Measurements from ENCODE around the gene C2CD2L. TPM values are rescaled to one million over a fixed set of nuclear protein-coding genes. Genes with fewer than 3 reads are reported as not detected.

Gene C2CD2L
- total and polyA plus RNA-seq, 12 donors, result 6.1 to 13.7 (median 8.4) TPM

- H3K27ac ChIP-seq, result peak overlapping the region; percentile 82 to 95 (median 94)
- peak; percentile 79 to 85 for DNase-seq
- H3K36me3 ChIP-seq, result peaks cover 0 to 68% (median 19%) of the 10 kb centered on the region in 9 donors
- peaks cover 10 to 45% (median 25%) of the 10 kb centered on the region in 9 donors for H3K4me1 ChIP-seq
- TF ChIP-seq CTCF (IDR thresholded peaks at IDR 0.05), result peak; percentile 55 to 90 (median 70)
- intact Hi-C loops (cut with DNase I), result loop anchor here in 6 of 10 donors (1.0 to 10.0 kb wide), 8 partner anchors 27 to 220 kb away; partner anchors contain the start of genes HINFP (in 2 of the 6), MCAM (in 1 of the 6), NLRX1 (in 1 of the 6) and RPS25 (in 1 of the 6)
- peak; percentile 77 to 91 (median 86) for ATAC-seq
- H3K4me3 ChIP-seq, result peak overlapping the region; percentile 58 to 98 (median 84)
- no peaks in the 10 kb centered on the region for H3K27me3 ChIP-seq
- WGBS, 2 donors, result 0% methylated on average over 12 to 19 of the region's 19 CpGs
- no peaks in the 10 kb centered on the region for H3K9me3 ChIP-seq
Measured at GRCh38 chr11:119094816-119095065, 12.4 kb upstream of the C2CD2L start.

GRCh38 chr11:119095066-119095880 is 11.9 kb upstream of the C2CD2L start:
- H3K27me3 ChIP-seq, result no peaks in the 10 kb centered on the region
- intact Hi-C loops (cut with DNase I), result loop anchor here in 6 of 10 donors (1.0 to 10.0 kb wide), 8 partner anchors 26 to 220 kb away; partner anchors contain the start of genes HINFP (in 2 of the 6), MCAM (in 1 of the 6), NLRX1 (in 1 of the 6) and RPS25 (in 1 of the 6)
- TF ChIP-seq CTCF (IDR thresholded peaks at IDR 0.05), result peak in 3 of 9 donors; percentile 16 to 32 (median 20)
- peak overlapping the region; percentile 58 to 98 (median 84) for H3K4me3 ChIP-seq
- H3K27ac ChIP-seq, result peak overlapping the region; percentile 82 to 95 (median 94)
- ATAC-seq, result peak; percentile 94 to 98 (median 97)
- DNase-seq, result peak; percentile 97 to 99
- H3K36me3 ChIP-seq, result peaks cover 0 to 63% (median 19%) of the 10 kb centered on the region in 9 donors
- peaks cover 10 to 47% (median 28%) of the 10 kb centered on the region in 9 donors for H3K4me1 ChIP-seq
- WGBS, 2 donors, result 0% methylated on average over 79 of the region's 79 CpGs
- H3K9me3 ChIP-seq, result no peaks in the 10 kb centered on the region

- Histone ChIP-seq H3K27me3 (no peaks in the 10 kb centered on the region), H3K36me3 (peaks cover 0 to 35% (median 16%) of the 10 kb centered on the region in 9 donors), H3K4me3 (no peak overlapping the region), H3K27ac (no peak overlapping the region), H3K4me1 (peaks cover 5 to 44% (median 34%) of the 10 kb centered on the region in 9 donors), H3K9me3 (no peaks in the 10 kb centered on the region)
- WGBS, 2 donors, result 79 to 83% methylated on average over 6 of the region's 6 CpGs
- DNase-seq (no peak), ATAC-seq (no peak)
- no peak for TF ChIP-seq CTCF (IDR thresholded peaks at IDR 0.05)
- intact Hi-C loops (cut with DNase I), result loop anchor here in 6 of 10 donors (5.0 to 10.0 kb wide), 5 partner anchors 82 to 223 kb away; partner anchors contain the start of genes MCAM (in 1 of the 6), RPS25 (in 1 of the 6) and TRAPPC4 (in 1 of the 6)
Measured at GRCh38 chr11:119099711-119100110, 7.4 kb upstream of the C2CD2L start.

GRCh38 chr11:119100246-119100970 is 6.7 kb upstream of the C2CD2L start:
- peak in 3 of 9 donors; percentile 13 to 42 (median 21) for TF ChIP-seq CTCF (IDR thresholded peaks at IDR 0.05)
- no peaks in the 10 kb centered on the region for H3K9me3 ChIP-seq
- no peaks in the 10 kb centered on the region for H3K27me3 ChIP-seq
- ATAC-seq (no peak), DNase-seq (no peak)
- peak overlapping the region in 2 of 10 donors; percentile 92 to 93 for H3K27ac ChIP-seq
- intact Hi-C loops (cut with DNase I), result loop anchor here in 4 of 10 donors (5.0 to 10.0 kb wide), 4 partner anchors 83 to 222 kb away; partner anchors contain the start of genes RPS25 (in 1 of the 4) and TRAPPC4 (in 1 of the 4)
- 51 to 56% methylated on average over 11 of the region's 11 CpGs for WGBS, 2 donors
- peak overlapping the region in 9 of 10 donors; percentile 69 to 89 (median 79) for H3K4me3 ChIP-seq
- peaks cover 0 to 35% (median 16%) of the 10 kb centered on the region in 9 donors for H3K36me3 ChIP-seq
- H3K4me1 ChIP-seq, result peaks cover 5 to 47% (median 34%) of the 10 kb centered on the region in 9 donors

Data from heart right ventricle (tissue), 16 donors.